ENCODE data around the gene HFE. TPM values are rescaled to one million over a fixed set of nuclear protein-coding genes. Genes with fewer than 3 reads are reported as not detected.

HFE gene
- total and polyA plus RNA-seq, 2 donors (not counting 1 experiment from before 2014, with no cell fraction given): 18.3 to 22.3 TPM

DNA sequence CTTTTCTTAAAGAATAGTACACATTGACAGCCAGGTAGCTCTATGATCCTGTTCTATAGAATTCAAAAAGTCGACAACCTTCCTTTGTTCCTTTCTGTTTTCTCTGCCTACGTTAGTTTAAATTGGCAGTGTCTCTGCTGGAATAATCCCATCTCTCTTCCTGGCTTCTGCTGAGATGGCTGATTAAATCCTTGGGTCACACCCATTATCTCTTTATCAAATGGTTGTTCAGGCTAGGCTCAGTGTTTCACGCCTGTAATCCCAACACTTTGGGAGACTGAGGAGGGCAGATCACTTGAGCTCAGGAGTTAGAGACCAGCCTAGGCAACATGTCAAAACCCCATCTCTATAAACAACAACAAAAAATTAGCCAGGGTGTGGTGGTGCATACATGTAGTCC, 44.4 kb downstream of the HFE start:
- H4K20me1 ChIP-seq (ENCODE audit: control insufficient read depth, extremely low read depth, insufficient read depth, low read length): no peaks in the 10 kb centered on the region

DNA sequence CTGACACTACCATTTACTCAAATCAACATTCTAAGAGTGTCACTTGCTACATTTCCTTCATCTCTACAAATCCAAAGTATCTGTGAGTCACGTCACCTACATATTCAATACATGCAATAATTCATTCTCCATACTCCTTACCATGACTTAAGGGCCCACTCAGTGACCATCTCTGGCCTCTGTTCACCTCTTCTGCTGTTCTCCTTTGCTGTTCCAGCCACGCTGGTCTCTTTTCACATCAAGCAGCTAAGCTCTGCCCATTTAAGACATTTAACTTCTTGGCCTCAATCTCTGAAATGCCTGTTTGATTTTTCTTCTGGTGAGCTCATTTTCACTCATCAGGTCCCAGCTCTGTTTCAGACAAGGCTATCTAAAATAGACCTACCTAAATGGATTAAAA, 46.5 kb downstream of the HFE start:
- DNase-seq (ENCODE audit: low read depth in 2 of 2): no peak
- Histone ChIP-seq H3K4me3 (replicated peaks in 1 of 4; ENCODE audit: control extremely low read depth in 1 of 4, insufficient read depth in 1 of 4, low read depth in 3 of 4, low read length in 4 of 4) (no peak overlapping the region), H3K27ac (ENCODE audit: insufficient read depth, low read length) (no peak overlapping the region), H3K9me3 (ENCODE audit: control insufficient read depth, insufficient read depth, low read depth, low read length) (no peaks in the 10 kb centered on the region), H3K36me3 (ENCODE audit: control insufficient read depth, insufficient read depth, low read length) (no peaks in the 10 kb centered on the region), H3K4me2 (ENCODE audit: extremely low read depth, insufficient read depth, low read length) (no peak overlapping the region), H3K4me1 (ENCODE audit: control insufficient read depth, extremely low read depth, insufficient read depth, low read length) (no peaks in the 10 kb centered on the region), H3K79me2 (ENCODE audit: control insufficient read depth, insufficient read depth, low read length) (peaks cover 2% of the 10 kb centered on the region), H3K9ac (ENCODE audit: insufficient read depth, low read length) (no peak overlapping the region), H2AFZ (ENCODE audit: low read length) (no peak overlapping the region), H3K27me3 (ENCODE audit: control insufficient read depth, insufficient read depth, low read length) (no peaks in the 10 kb centered on the region), H4K20me1 (ENCODE audit: control insufficient read depth, extremely low read depth, insufficient read depth, low read length) (no peaks in the 10 kb centered on the region)
- TF ChIP-seq, protein P1, sequence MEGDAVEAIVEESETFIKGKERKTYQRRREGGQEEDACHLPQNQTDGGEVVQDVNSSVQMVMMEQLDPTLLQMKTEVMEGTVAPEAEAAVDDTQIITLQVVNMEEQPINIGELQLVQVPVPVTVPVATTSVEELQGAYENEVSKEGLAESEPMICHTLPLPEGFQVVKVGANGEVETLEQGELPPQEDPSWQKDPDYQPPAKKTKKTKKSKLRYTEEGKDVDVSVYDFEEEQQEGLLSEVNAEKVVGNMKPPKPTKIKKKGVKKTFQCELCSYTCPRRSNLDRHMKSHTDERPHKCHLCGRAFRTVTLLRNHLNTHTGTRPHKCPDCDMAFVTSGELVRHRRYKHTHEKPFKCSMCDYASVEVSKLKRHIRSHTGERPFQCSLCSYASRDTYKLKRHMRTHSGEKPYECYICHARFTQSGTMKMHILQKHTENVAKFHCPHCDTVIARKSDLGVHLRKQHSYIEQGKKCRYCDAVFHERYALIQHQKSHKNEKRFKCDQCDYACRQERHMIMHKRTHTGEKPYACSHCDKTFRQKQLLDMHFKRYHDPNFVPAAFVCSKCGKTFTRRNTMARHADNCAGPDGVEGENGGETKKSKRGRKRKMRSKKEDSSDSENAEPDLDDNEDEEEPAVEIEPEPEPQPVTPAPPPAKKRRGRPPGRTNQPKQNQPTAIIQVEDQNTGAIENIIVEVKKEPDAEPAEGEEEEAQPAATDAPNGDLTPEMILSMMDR (conservative IDR thresholded peaks at IDR 0.05 in 1 of 2, IDR thresholded peaks at IDR 0.05 in 1 of 2; ENCODE audit: low read depth in 1 of 2, low read length in 2 of 2): no peak
- TF ChIP-seq EZH2 (IDR thresholded peaks at IDR 0.05; ENCODE audit: low read length, missing control alignments): no peak

More for the DNA sequence above, 44.4 kb downstream of the HFE start:
- Histone ChIP-seq H2AFZ (ENCODE audit: low read length) (no peak overlapping the region), H3K36me3 (ENCODE audit: control insufficient read depth, insufficient read depth, low read length) (no peaks in the 10 kb centered on the region), H3K27ac (ENCODE audit: insufficient read depth, low read length) (no peak overlapping the region), H3K9ac (ENCODE audit: insufficient read depth, low read length) (no peak overlapping the region), H3K4me3 (replicated peaks in 1 of 4; ENCODE audit: control extremely low read depth in 1 of 4, insufficient read depth in 1 of 4, low read depth in 3 of 4, low read length in 4 of 4) (no peak overlapping the region), H3K4me1 (ENCODE audit: control insufficient read depth, extremely low read depth, insufficient read depth, low read length) (no peaks in the 10 kb centered on the region), H3K9me3 (ENCODE audit: control insufficient read depth, insufficient read depth, low read depth, low read length) (no peaks in the 10 kb centered on the region), H3K79me2 (ENCODE audit: control insufficient read depth, insufficient read depth, low read length) (peaks cover 16% of the 10 kb centered on the region), H3K27me3 (ENCODE audit: control insufficient read depth, insufficient read depth, low read length) (no peaks in the 10 kb centered on the region), H3K4me2 (ENCODE audit: extremely low read depth, insufficient read depth, low read length) (no peak overlapping the region)
- DNase-seq (ENCODE audit: low read depth in 2 of 2): no peak
- no peak for TF ChIP-seq EZH2 (IDR thresholded peaks at IDR 0.05; ENCODE audit: low read length, missing control alignments)
- TF ChIP-seq, protein P1 (conservative IDR thresholded peaks at IDR 0.05 in 1 of 2, IDR thresholded peaks at IDR 0.05 in 1 of 2; ENCODE audit: low read depth in 1 of 2, low read length in 2 of 2): no peak

DNA sequence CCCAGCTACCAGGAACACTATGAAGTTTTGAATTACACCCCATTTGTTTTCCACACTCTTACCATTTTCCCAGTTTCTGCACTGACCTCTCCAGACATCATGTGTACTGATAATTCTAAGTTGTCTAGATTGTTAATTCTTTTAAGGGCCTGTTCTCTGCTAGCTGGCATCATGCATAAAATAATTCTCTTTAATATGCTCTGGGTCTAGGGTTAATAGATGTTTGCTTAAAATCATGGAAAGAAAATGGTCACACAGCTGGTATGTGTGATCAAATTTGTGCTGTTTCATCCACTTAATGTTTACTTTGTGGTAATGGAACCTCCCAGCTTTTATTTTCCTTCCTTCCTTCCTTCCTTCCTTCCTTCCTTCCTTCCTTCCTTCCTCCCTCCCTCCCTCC, 49.1 kb downstream of the HFE start:
- H3K4me1 ChIP-seq (ENCODE audit: control insufficient read depth, extremely low read depth, insufficient read depth, low read length): no peaks in the 10 kb centered on the region
- H3K9ac ChIP-seq (ENCODE audit: insufficient read depth, low read length): no peak overlapping the region
- no peaks in the 10 kb centered on the region for H3K27me3 ChIP-seq (ENCODE audit: control insufficient read depth, insufficient read depth, low read length)
- no peak overlapping the region for H3K4me2 ChIP-seq (ENCODE audit: extremely low read depth, insufficient read depth, low read length)
- peaks cover 2% of the 10 kb centered on the region for H3K36me3 ChIP-seq (ENCODE audit: control insufficient read depth, insufficient read depth, low read length)
- H3K4me3 ChIP-seq (replicated peaks in 1 of 4; ENCODE audit: control extremely low read depth in 1 of 4, insufficient read depth in 1 of 4, low read depth in 3 of 4, low read length in 4 of 4): no peak overlapping the region
- DNase-seq (ENCODE audit: low read depth in 2 of 2): no peak
- no peak overlapping the region for H2AFZ ChIP-seq (ENCODE audit: low read length)
- no peak for TF ChIP-seq EZH2 (IDR thresholded peaks at IDR 0.05; ENCODE audit: low read length, missing control alignments)
- TF ChIP-seq, protein P1 (conservative IDR thresholded peaks at IDR 0.05 in 1 of 2, IDR thresholded peaks at IDR 0.05 in 1 of 2; ENCODE audit: low read depth in 1 of 2, low read length in 2 of 2): no peak
- H3K79me2 ChIP-seq (ENCODE audit: control insufficient read depth, insufficient read depth, low read length): no peaks in the 10 kb centered on the region
- no peaks in the 10 kb centered on the region for H4K20me1 ChIP-seq (ENCODE audit: control insufficient read depth, extremely low read depth, insufficient read depth, low read length)
- H3K27ac ChIP-seq (ENCODE audit: insufficient read depth, low read length): no peak overlapping the region
- H3K9me3 ChIP-seq (ENCODE audit: control insufficient read depth, insufficient read depth, low read depth, low read length): no peaks in the 10 kb centered on the region

Data from fibroblast of lung (primary cell).